Neural progenitor cell (in vitro differentiated cells): ENCODE results near the gene TSC22D2. TPM values are rescaled to one million over a fixed set of nuclear protein-coding genes. Genes with fewer than 3 reads are reported as not detected.

Source experiments
- DNase-seq: peaks from one replicate; pipeline ENCODE4 v3.0.0-alpha.2; 2016; ENCODE audit warnings: low spot score
- H2AFZ ChIP-seq: fragments of 200-600 bp; sonication (generic); replicated peaks from 2 replicates; pipeline ENCODE4 v1.6.1; 2016; ENCODE audit warnings: antibody characterized with exemption
- H3F3A ChIP-seq: fragments of 200-600 bp; sonication (generic); 2 replicates; pipeline ENCODE4 v1.6.1; 2016; ENCODE audit warnings: antibody characterized with exemption, low read depth
- H3K27ac ChIP-seq: fragments of 200-600 bp; sonication (generic); 2 replicates; pipeline ENCODE4 v1.5.1; 2016; ENCODE audit warnings: mild to moderate bottlenecking
- H3K27me3 ChIP-seq: fragments of 200-600 bp; sonication (generic); 2 replicates; pipeline ENCODE4 v1.6.1; 2016; ENCODE audit warnings: mild to moderate bottlenecking, moderate library complexity
- H3K36me3 ChIP-seq: fragments of 200-600 bp; sonication (generic); 2 replicates; pipeline ENCODE4 v1.5.1; 2016
- H3K4me1 ChIP-seq: fragments of 200-600 bp; sonication (generic); 2 replicates; pipeline ENCODE4 v1.6.1; 2016; ENCODE audit warnings: mixed run types
- H3K4me2 ChIP-seq: fragments of 200-600 bp; sonication (generic); 2 replicates; pipeline ENCODE4 v1.6.1; 2016
- H3K4me3 ChIP-seq: fragments of 200-600 bp; sonication (generic); 2 replicates; pipeline ENCODE4 v1.5.1; 2016
- H3K79me2 ChIP-seq: fragments of 200-600 bp; sonication (generic); 2 replicates; pipeline ENCODE4 v1.6.1; 2016; ENCODE audit warnings: low read depth
- H3K9ac ChIP-seq: fragments of 200-600 bp; sonication (generic); 2 replicates; pipeline ENCODE4 v1.6.1; 2016
- H3K9me3 ChIP-seq: fragments of 200-600 bp; sonication (generic); 2 replicates; pipeline ENCODE4 v1.5.1; 2016; ENCODE audit warnings: low read depth
- H4K20me1 ChIP-seq: fragments of 200-600 bp; sonication (generic); 2 replicates; pipeline ENCODE4 v1.6.1; 2016; ENCODE audit warnings: low read depth
- H3K27ac Mint-ChIP-seq: 3 replicates; pipeline ENCODE4 v1.8.0; 2021; ENCODE audit warnings: mixed read lengths
- H3K27me3 Mint-ChIP-seq: 2 replicates; pipeline ENCODE4 v1.8.0; 2022; ENCODE audit warnings: low read depth, mild to moderate bottlenecking, inconsistent platforms, moderate library complexity, mixed read lengths; ENCODE audit not compliant: insufficient read depth
- H3K36me3 Mint-ChIP-seq: 3 replicates; pipeline ENCODE4 v1.8.0; 2021; ENCODE audit warnings: mixed read lengths
- H3K4me1 Mint-ChIP-seq: 3 replicates; pipeline ENCODE4 v1.8.0; 2021; ENCODE audit warnings: mixed read lengths
- H3K4me3 Mint-ChIP-seq: 3 replicates; pipeline ENCODE4 v1.8.0; 2021; ENCODE audit warnings: mild to moderate bottlenecking, moderate library complexity, mixed read lengths
- H3K9me3 Mint-ChIP-seq: 3 replicates; pipeline ENCODE4 v1.8.0; 2020; ENCODE audit warnings: mixed read lengths
- CTCF ChIP-seq: fragments of 200-600 bp; sonication (generic); IDR thresholded peaks from 2 replicates; pipeline ENCODE4 v1.5.1; 2017; ENCODE audit warnings: antibody characterized with exemption, mild to moderate bottlenecking
- EZH2 ChIP-seq: fragments of 200-600 bp; sonication (generic); IDR thresholded peaks from 2 replicates; pipeline ENCODE4 v1.6.1; 2017; ENCODE audit warnings: antibody characterized with exemption, mild to moderate bottlenecking, moderate library complexity
- EZH2phosphoT487 ChIP-seq: fragments of 200-600 bp; sonication (generic); IDR thresholded peaks from 2 replicates; pipeline ENCODE4 v1.6.1; 2017; ENCODE audit warnings: antibody characterized with exemption
- total RNA-seq: library from RNA; depleted of rRNA; stranded (reverse); fragments of >200 nt; gene quantifications from 2 replicates; pipeline ENCODE4 v1.2.3, GENCODE V29; 2015; ENCODE audit warnings: low replicate concordance

The TSC22D2 gene
- total RNA-seq, 1 donor from 2014 or later = 18.7 TPM

GRCh38 chr3:150390087-150390486, 18.0 kb upstream of the TSC22D2 start:
- DNase-seq = no peak
- TF ChIP-seq CTCF (no peak), EZH2 (no peak), EZH2phosphoT487 (no peak)
- Histone ChIP-seq H3K9me3 (no peaks in the 10 kb centered on the region), H2AFZ (no peak overlapping the region), H3K9ac (no peak overlapping the region), H3K27me3 (no peaks in the 10 kb centered on the region), H3K36me3 (no peaks in the 10 kb centered on the region), H3K4me1 (peaks cover 6% of the 10 kb centered on the region), H4K20me1 (no peaks in the 10 kb centered on the region), H3K4me2 (no peak overlapping the region), H3K27ac (no peak overlapping the region), H3K79me2 (no peaks in the 10 kb centered on the region), H3F3A (peaks cover 6% of the 10 kb centered on the region), H3K4me3 (no peak overlapping the region)
- no peak overlapping the region for H3K27ac Mint-ChIP-seq
- no peaks in the 10 kb centered on the region for H3K36me3 Mint-ChIP-seq
- H3K4me1 Mint-ChIP-seq = peaks cover 7% of the 10 kb centered on the region
- H3K4me3 Mint-ChIP-seq = no peak overlapping the region
- no peaks in the 10 kb centered on the region for H3K9me3 Mint-ChIP-seq
- H3K27me3 Mint-ChIP-seq = peaks cover 2% of the 10 kb centered on the region

DNA sequence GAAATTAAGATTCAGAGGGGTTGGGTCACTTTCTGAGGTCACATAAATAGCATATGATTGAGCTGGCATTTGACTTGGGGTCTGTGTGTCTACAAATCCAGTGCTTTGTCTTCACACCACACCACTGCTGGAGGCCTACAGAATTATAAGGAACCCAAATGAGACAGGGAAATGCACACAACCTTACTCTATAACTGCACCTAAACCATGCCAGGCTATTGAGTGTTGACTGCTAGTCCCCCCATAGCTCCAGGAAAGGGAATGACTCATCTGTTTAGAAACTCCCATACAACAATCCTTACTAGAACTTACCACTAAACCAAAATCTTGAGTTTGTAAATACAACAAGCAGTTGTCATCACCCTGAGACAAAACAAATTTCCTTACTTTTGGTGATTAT, 16.9 kb upstream of the TSC22D2 start:
- H3K4me3 Mint-ChIP-seq = no peak overlapping the region
- H3K27me3 Mint-ChIP-seq = peaks cover 2% of the 10 kb centered on the region

GRCh38 chr3:150393745-150394144, 14.4 kb upstream of the TSC22D2 start:
- no peak overlapping the region for H3K27ac ChIP-seq
- H3K4me2 ChIP-seq = no peak overlapping the region
- no peak overlapping the region for H2AFZ ChIP-seq
- no peak overlapping the region for H3K27ac Mint-ChIP-seq
- H3K4me1 Mint-ChIP-seq = no peaks in the 10 kb centered on the region
- no peaks in the 10 kb centered on the region for H4K20me1 ChIP-seq
- TF ChIP-seq CTCF (no peak), EZH2phosphoT487 (no peak), EZH2 (no peak)
- H3K4me3 Mint-ChIP-seq = no peak overlapping the region
- no peaks in the 10 kb centered on the region for H3K4me1 ChIP-seq
- H3K9me3 ChIP-seq = no peaks in the 10 kb centered on the region
- no peaks in the 10 kb centered on the region for H3K36me3 Mint-ChIP-seq
- H3K4me3 ChIP-seq = no peak overlapping the region
- no peak overlapping the region for H3K9ac ChIP-seq
- no peaks in the 10 kb centered on the region for H3K36me3 ChIP-seq
- H3K27me3 Mint-ChIP-seq = peaks cover 2% of the 10 kb centered on the region
- no peak for DNase-seq
- H3F3A ChIP-seq = no peaks in the 10 kb centered on the region
- H3K9me3 Mint-ChIP-seq = no peaks in the 10 kb centered on the region
- H3K79me2 ChIP-seq = no peaks in the 10 kb centered on the region
- H3K27me3 ChIP-seq = no peaks in the 10 kb centered on the region

More for the DNA sequence above, 16.9 kb upstream of the TSC22D2 start:
- no peak overlapping the region for H3K27ac Mint-ChIP-seq
- H3K9me3 ChIP-seq = no peaks in the 10 kb centered on the region
- no peak overlapping the region for H3K27ac ChIP-seq
- no peak for TF ChIP-seq EZH2phosphoT487
- no peak for TF ChIP-seq CTCF
- TF ChIP-seq EZH2 = no peak
- H3K4me3 ChIP-seq = no peak overlapping the region
- DNase-seq = no peak
- no peaks in the 10 kb centered on the region for H3K36me3 ChIP-seq
- H3K36me3 Mint-ChIP-seq = no peaks in the 10 kb centered on the region
- H3K9ac ChIP-seq = no peak overlapping the region
- no peaks in the 10 kb centered on the region for H3K4me1 Mint-ChIP-seq
- H3F3A ChIP-seq = no peaks in the 10 kb centered on the region
- no peaks in the 10 kb centered on the region for H4K20me1 ChIP-seq
- no peak overlapping the region for H2AFZ ChIP-seq
- H3K27me3 ChIP-seq = no peaks in the 10 kb centered on the region
- no peaks in the 10 kb centered on the region for H3K79me2 ChIP-seq
- H3K9me3 Mint-ChIP-seq = no peaks in the 10 kb centered on the region
- H3K4me2 ChIP-seq = no peak overlapping the region
- H3K4me1 ChIP-seq = no peaks in the 10 kb centered on the region
